ENCODE measurements around the gene MACROD2.
A peak's percentile ranks its signal among the peaks of the same experiment; 100 is the strongest.

MACROD2 gene

DNA sequence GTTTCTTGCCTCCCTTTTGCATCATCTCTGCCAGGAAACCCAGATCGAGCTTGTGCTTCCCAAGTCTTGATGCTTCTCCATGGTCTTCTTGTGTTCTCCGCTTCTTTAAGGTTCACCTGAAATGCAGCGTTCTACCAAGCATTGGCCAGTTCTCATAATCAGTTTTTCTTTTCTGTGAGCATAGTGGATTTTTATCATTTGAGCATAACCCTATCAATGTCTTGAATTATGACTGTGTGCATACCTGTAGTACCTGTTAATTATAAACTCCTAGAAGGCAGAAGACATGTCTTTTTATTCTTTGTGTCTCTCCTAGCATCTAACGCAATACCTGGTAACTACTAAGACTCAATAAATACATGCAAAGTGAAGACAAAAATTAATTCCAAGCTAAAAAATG, 1146.5 kb downstream of the MACROD2 start:
- no peak for DNase-seq

DNA sequence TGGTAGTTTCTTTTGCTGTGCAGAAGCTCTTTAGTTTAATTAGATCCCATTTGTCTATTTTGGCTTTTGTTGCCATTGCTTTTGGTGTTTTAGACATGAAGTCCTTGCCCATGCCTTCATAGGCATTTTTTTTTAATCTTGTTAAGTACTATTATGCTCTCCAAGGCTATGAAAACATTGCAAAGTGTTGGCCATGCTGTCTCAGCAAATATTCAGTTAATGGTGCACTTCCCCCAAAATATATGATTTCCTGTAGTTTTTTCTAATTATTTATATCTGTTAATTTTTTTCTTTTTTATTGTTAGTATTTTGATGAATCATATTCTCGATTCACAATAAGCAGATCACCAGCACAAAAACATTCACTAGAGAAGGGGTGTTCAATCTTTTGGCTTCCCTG, 1148.2 kb downstream of the MACROD2 start:
- DNase-seq, result no peak

DNA sequence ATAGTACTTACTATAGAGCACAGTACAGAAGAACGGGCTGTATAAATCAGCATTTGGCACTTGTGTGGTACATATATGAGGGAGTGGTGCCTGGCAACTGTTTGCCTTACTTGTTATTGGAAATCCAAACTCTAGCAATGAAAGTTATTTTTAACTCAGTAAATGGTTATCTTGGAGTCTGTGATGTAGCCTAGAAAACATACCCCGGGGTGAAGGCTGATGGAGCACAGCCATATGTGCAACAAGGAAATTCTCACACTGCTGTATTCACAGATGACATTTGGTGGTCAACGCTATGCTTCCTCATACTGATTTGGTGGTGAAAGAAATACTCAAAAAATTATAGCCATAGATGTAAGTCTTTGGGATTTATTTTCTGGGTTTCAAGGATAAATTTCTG, 1149.6 kb downstream of the MACROD2 start:
- DNase-seq, result no peak

DNA sequence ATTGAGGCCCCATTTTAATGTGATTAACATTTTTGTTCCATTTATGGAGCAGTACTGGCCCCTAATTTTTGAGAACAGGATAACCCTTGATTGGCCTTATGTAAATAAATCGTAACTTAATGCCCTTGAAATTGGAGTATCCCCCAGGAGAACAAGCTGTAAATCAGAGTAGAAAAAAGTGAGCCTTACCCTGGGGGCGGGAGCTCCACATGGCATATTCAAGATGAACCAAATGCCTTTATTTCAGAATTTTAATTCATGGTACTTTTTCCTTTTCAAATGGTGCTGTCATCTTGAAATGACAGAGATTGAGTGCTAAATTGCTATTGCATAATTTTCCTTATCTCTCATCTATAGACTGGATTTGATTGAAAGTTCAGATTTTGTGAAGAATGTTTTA, 1151.6 kb downstream of the MACROD2 start:
- no peak for DNase-seq

DNA sequence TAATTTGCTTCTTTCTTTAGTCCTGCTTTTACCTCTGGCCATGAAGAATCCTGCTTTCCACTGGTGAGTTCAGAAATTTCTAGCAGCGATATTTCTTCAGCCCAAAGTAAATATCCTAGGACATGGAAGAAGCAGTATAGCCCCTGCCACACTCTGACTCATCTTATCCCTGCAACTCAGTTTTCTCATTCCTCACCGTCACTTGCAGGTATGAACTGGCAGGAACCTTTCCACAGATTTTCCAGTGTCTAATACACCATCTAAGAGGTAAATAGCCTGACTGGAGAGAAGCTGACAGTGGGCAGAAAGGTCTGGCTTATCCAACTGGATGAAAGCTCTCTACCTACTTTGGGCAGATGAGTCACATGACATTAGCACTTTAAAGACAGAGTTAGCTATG, 1158.8 kb downstream of the MACROD2 start:
- no peak for DNase-seq

DNA sequence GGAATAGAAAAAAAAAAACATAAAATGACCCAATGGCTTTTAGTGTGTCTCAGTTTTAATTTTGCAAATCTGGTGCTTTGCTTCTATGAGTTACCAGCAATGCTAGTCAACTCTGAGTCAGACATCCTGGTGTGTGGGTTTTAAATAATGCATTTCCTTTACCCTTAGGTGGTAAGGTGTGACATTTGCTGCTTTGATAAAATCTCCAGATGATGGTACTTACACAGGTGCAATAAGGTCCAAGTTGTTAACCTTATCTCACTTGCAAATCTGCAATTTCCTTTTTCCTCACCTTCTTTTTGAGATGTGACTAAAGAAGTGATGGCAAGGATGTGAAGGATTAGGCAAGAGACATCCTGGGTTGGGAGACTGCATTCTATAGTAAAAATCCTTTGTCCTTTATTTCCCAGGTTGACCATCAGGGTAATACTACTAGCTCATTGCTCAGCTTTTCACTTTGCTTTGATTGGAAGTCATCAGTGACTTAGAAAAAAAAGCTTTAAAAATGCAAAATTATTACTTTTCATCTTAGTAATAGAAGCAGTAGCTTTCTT, 1160.6 kb downstream of the MACROD2 start:
- DNase-seq, result no peak

DNA sequence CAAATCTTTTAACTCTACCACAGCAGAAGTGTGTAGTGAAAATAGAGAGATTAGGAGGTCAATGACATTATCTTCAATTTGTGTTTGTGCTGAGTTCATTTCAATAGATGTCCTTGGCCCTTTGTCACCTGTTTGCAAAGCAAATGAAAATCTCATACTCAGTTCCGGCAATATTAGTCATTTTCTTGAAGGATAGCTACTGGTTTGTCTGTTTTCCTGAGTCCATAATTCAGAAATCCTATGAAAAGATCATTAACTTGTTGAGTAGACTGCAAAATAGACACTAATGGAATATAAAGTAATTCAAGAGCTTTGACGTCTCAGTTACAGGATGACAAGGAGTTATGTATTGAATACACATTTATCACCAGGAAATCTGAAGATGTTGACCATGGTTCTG, 1163.2 kb downstream of the MACROD2 start:
- no peak for DNase-seq

DNA sequence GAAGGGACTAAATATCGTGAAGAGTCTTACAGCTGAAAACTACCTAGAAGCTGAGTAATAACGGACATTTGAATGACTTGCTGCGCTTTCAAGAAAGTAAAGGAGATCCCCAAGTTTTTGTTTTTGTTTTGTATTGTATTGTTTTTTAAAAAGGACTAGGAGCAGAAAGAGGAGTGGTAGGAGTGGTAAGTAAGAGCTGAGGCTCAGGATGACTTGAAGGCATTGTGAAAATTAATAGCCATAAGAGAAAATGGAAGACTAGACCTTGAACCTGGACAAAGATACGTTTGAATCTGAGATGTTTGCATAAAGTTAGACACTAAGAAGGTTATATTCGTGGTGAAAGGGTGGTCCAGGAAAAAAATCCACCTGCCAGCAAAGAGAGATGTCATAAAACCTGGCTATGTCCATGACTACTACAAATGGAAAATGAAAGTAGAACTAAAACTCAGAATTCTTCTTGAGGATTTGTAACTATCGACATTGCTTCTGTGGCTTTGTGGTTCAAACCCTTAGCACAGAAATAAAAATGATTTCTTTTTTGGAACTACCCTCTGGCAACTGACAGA, 1166.8 kb downstream of the MACROD2 start:
- no peak for DNase-seq

DNA sequence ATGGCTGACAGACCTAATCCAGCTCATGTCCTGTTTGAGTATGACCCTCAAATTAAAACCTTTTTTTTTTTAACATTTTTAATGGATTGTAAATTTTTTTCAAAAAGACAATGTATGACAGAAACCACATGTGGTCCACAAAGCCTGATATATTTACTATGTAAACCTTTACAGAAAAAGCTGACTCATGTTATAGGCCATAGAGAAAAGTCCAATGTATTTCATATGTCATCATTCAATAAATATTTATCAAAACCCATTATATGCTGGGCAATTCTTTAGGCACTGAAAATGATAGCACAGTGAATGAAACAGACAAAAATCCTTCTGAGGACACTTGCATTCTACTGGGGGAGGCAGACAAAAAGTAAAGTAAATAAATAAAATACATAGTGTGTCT, 1168.3 kb downstream of the MACROD2 start:
- no peak for DNase-seq

DNA sequence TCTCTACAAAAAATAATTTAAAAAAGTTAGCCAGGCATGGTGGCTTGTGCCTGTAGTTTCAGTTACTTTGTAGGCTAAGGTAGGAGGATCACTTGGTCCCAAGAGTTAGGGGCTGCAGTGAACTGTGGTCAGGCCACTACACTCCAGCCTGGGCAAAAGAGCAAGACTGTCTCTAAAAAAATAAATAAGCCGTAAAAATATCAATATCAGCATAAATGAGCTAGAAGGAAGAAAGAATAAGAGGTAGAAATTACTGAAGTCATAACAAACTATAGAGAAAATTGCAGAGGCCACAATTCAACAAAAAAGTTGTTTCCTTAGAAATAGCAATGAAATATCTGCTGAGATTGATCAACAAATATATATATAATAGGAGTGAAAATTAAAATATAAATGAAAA, 1169.4 kb downstream of the MACROD2 start:
- DNase-seq, result no peak

DNA sequence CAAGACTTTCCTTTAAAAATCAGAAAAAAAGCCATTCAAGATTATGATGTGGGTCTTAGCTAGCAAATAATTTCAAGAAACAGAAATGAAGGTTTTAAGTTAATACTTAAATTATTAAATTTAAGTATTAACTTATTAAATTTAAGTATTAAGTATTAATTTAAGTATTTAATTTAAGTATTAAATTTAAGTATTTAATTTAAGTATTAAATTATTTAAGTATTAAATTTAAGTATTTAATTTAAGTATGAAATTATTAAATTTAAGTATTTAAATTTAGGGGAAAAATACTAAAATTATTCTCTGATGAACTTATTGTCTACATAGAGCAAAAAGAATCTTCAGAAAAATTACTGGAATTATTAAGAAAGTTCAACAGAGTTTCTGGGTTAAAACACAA, 1171.4 kb downstream of the MACROD2 start:
- no peak for DNase-seq

DNA sequence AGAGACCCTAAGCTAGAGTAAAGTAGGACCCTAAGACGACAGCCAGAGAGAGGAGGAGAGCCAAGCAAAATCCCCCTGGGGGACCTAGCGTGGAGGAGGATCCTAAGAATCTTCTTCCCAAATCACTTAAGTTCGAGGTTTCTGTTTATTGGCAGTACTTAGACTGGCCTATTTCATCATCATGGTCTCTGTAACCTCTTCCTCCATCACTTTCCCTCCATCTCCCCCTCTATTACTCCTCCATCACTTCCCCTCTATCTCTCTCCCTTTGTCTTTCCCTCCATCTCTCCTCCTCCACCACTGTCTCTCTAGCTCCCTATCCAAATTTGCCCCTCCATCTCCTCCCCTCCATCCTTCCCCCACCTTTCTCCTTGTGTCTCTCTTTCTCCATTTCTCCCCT, 1175.7 kb downstream of the MACROD2 start:
- no peak for DNase-seq

DNA sequence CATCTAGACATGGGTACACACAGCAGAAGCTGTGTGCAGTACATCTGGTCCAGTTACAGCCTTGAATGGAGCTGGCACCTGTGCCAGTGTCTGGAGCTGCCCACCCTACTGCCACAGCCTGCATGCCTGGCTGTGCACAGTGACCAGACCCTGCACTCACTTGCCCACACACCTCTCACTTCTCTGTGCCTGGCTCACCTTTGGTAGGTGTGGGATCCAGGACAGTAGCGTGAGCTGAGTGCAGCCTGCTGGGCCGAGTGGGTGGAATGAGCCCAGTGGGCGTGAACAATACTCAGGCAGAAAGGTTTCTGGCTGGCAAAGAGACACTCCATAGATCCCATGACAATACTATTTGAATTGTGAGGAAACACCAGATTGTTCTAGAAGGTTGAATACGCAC, 1181.6 kb downstream of the MACROD2 start:
- peak in 2 of 58 donors; percentile 1 to 15 for DNase-seq

DNA sequence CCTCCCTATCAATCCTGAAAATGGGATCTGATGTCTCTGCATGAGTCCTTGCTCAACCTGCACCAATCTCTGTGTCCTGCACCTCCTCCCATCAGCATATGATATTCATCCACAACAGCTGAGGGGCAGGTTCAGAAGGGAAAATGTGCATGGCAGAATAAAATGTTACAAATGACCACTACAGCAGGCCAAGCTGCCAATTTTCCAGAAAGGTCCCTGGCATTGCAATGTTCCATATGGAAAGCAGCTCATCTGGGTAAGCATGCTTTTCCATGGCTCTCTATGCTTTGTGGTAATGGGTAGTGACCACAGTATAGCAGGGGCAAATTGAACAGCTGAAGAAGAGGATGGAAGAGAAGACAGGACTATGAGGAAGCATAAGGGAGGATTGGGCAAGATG, 1183.3 kb downstream of the MACROD2 start:
- DNase-seq, result no peak

DNA sequence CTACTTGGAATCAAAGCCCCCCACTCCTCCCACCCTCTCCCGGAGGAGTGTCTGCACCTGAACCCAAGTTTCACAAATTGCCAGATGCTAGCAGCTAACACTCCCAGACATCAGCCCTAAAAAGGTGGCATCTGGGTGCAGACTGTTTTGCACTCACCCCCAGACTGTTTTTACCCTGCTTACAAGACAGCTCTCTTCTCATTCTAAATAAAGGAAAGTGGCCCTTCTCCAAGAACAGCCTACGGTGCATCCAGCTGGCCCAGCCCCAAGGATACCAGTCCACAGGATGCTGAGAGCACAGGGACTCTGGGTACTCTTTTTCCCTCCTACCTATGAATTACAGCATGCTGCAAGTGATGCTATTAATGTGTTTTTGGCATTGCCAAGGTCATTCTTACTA, 1184.1 kb downstream of the MACROD2 start:
- peak in 40 of 58 donors; percentile 2 to 79 (median 32) for DNase-seq

DNA sequence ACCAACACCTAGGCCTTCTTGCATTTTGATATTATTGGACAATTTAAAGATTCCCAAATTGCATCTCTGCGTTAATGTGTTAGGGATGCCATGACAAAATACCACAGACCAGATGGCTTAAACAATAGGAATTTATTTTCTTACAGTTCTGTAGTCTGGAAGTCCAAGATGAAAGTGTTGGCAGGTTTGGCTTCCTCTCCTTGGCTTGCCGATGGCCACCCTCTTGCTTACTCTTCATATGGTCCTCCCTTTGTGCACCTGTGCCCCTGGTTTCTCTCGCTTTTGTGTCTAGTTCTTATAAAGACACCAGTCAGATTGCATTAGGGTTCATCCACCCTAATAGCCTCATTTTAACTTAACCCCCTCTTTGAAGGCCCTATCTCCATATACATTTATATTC, 1184.5 kb downstream of the MACROD2 start:
- no peak for DNase-seq

DNA sequence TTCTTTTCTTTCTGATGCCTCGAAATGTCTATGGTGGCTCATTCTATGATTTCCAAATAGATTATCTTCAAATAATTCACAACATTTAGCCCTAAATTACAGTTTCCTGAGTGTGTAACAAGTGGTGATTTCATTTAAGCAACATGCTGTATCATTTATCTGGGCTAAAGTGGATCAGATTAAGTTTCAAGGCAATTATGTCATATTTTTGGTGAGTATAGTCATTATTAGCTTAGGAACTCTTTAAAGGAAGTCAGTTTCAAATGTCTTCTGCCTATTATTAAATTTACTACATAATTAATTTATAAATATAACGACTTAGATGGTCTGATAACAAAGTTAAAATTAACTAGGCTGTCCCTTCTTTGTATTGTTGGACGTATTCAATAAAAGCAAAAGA, 1190.0 kb downstream of the MACROD2 start:
- DNase-seq, result no peak

DNA sequence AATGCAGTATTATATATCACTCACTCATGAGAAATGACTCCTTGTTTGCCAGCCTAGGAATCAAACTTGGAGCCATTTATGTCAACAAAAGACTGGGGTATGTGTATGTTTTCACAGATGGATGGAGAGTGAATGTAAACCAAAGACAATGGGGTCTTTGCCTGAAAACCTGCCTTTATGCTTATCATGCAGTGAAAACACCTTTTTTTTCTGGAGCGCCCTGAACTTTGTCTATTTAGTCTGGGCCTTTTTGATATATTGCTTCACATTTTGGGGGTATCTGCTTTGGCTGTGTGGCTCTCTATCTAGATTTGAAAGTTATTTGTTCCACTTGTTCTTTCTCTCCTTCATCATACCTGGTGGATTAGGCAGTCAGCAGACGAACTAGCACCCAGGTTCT, 1190.6 kb downstream of the MACROD2 start:
- DNase-seq, result no peak

DNA sequence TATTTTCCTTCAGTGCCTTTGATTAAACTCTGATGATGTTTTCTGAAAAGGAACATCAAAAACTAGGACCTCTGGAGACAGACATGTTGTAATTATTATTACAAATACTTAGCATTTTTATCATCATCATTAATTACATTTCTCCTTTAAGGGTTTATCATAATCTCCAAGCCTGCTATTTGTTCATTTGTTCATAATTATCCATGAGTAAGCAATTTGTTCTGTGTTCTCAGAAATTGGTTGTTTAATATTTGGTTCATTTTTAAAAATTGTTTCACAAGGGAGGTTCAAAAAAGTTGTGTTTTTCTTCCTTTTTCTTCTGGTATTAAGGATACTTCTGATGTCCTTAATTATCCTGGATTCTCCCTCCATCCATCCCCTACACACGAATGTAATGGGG, 1192.3 kb downstream of the MACROD2 start:
- DNase-seq, result no peak

DNA sequence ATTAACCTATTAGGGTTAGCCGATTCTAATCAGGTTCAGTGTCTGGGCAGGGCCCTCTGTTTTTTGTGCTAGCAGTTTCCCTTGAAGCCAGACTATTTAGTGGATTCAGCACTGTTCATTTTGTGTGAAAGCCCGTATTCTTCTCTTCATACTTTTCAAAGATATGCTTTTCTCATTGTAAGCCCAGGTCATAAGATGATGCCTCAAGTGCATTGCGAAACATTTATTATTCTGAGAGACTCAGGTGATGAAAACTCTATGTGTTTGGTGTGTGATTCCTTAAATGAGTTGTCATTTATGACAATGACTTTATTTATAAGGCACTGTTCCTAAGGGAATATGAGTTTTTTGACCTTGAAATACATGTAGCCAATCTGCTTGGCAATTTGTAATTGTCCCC, 1193.1 kb downstream of the MACROD2 start:
- no peak for DNase-seq

DNA sequence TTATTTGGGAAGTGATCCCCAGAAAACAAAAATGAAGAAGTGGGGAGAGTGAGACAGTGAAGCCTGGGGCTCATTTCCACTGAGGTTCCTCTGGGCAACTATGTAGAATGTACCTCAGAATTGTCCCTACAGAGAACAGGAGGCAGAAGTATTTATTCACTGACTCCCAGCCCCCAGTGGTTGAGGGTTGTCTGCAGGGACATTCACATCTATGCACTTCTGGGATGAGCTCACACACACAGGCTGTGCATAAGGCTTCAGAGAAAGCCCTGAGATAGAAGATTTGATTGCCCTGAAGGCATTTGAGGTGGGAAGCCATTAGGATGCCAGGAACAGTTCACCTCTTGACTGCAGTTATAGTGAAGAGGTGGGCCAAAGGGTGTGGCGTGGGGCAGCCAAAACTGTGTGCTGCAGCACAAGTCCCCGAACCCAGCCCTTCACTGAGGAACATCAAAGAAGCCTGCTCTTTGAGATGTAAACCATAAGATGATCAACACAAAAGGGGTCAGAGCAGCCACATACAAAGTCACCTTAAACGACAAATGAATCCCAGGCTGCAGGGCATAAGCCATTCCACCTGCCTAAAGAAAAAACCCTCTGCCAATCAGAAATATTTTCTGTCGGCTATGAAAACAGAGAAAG, 1195.9 kb downstream of the MACROD2 start:
- DNase-seq, result no peak

DNA sequence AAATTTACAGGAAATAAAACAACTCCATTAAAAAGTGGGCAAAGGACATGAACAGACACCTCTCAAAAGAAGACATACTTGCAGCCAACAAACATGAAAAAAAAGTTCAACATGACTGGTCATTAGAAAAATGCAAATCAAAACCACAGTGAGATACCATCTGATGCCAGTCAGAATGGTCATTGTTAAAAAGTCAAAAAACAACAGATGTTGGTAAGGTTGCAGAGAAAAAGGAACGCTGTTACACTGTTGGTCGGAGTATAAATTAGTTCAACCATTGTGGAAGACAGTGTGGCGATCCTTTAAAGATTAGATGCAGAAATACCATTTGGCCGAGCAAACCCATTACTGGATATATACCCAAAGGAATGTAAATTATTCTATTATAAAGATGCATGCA, 1200.1 kb downstream of the MACROD2 start:
- no peak for DNase-seq

DNA sequence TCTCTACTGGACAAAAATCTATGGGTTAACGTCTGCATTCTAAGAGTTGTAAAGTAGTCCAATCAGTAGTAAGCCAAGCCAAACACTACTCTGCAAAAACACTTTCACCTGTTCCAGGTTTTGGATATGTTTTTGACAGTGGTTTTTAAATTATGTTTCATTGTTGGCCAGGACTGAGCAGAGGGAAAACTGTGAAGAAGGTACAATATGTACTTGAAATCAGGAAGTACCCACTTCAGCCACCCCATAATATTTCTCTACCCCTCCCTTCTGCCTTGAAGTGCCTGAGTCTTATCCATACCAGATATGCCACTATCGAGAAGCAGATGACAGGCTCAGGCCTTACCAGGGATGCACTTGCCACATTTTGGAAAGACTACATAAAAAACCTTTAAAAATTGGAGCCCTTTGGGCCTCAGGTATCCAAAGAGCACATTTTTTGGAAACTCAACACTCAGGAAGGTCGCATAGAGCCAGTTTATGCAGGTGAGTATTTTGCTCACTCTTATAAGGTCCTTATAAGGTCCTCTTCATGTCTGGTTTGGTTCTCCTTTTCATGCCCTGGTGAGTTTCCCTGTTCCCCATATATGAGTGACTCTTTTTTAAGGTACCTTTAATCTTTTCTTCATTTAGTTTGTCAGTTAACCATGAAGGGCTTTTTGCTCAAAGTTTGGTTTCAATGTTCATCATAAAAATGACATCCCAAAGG, 1201.4 kb downstream of the MACROD2 start:
- DNase-seq, result no peak

Measured in anterior cingulate cortex (tissue), 58 donors.